Natural killer cell treated with Interleukin-12 subunit alpha and Interleukin-12 subunit beta and Interleukin-15 and Interleukin-18, amount 100 ng/mL, for 72 hours (primary cell): ENCODE results near the gene LEPROT. TPM values are rescaled to one million over a fixed set of nuclear protein-coding genes. Genes with fewer than 3 reads are reported as not detected.
"Not testable (repeated sequence)": the region's sequence is repeated elsewhere in the genome, so short reads cannot be mapped to it uniquely, and the experiment has no call there.

Experiments used
- ATAC-seq, 2 donors: fragments of 150-1000 bp; cut with Tn5 transposase in 1 of 2; sonication (Bioruptor Pico), chemical (Tn5 transposase) in 1 of 2; 2 replicates each; pipeline ENCODE4 v1.10.0; 2021
- DNase-seq: peaks from one replicate; pipeline ENCODE4 v3.0.0; 2022; ENCODE audit warnings: low spot score
- H3K27ac Mint-ChIP-seq, 2 donors: 1 replicate in 1 of 2; 2 replicates in 1 of 2; pipeline ENCODE4 v1.8.0; 2022; ENCODE audit warnings: mixed read lengths in 2 of 2, mild to moderate bottlenecking in 1 of 2, moderate library complexity in 1 of 2
- H3K27me3 Mint-ChIP-seq, 2 donors: 1 replicate in 1 of 2; 2 replicates in 1 of 2; pipeline ENCODE4 v1.8.0; 2022; ENCODE audit warnings: mixed read lengths in 2 of 2
- H3K36me3 Mint-ChIP-seq: one replicate; pipeline ENCODE4 v1.8.0; 2022; ENCODE audit warnings: mixed read lengths
- H3K4me1 Mint-ChIP-seq, 2 donors: 1 replicate in 1 of 2; 2 replicates in 1 of 2; pipeline ENCODE4 v1.8.0; 2022; ENCODE audit warnings: low read depth in 2 of 2, mixed read lengths in 2 of 2, mild to moderate bottlenecking in 1 of 2
- H3K4me3 Mint-ChIP-seq: one replicate; pipeline ENCODE4 v1.8.0; 2022; ENCODE audit warnings: mixed read lengths
- H3K9me3 Mint-ChIP-seq: 2 replicates; pipeline ENCODE4 v1.8.0; 2022; ENCODE audit warnings: mixed read lengths
- total RNA-seq, 2 donors: library from RNA; stranded (reverse); gene quantifications; one replicate each; pipeline ENCODE4 v1.2.3, GENCODE V29; 2022

Gene LEPROT
- total RNA-seq, 2 donors from 2014 or later = 24.2 to 40.4 TPM

GRCh38 chr1:65434255-65434654, 13.8 kb downstream of the LEPROT start:
- no peak for ATAC-seq
- no peak overlapping the region for H3K4me3 Mint-ChIP-seq
- no peaks in the 10 kb centered on the region for H3K9me3 Mint-ChIP-seq

DNA sequence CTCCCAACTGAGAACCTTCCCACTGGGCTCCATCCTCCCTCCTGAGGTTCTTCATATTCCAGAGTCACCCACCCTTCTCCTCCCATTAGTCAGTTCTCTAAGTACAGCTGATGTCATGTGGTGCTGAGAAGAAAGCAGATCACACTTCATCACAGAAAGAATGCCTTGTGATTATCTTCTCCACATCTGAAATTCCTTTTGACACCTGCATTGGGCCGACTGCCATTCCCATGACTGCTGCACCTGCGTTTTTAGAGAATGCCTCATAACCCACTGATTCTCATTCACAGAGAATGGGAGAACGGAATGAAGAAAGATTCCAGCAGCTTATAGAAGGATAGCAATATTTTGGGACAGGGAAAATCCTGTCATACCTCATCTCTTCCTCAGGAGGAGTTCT, 14.3 kb downstream of the LEPROT start:
- DNase-seq = no peak
- peaks cover 16% of the 10 kb centered on the region for H3K36me3 Mint-ChIP-seq
- no peak for ATAC-seq

More at GRCh38 chr1:65434255-65434654, 13.8 kb downstream of the LEPROT start:
- H3K27ac Mint-ChIP-seq = no peak overlapping the region
- H3K4me1 Mint-ChIP-seq = peaks cover 0 to 11% of the 10 kb centered on the region in 2 donors
- no peaks in the 10 kb centered on the region for H3K27me3 Mint-ChIP-seq
- DNase-seq = no peak
- peaks cover 16% of the 10 kb centered on the region for H3K36me3 Mint-ChIP-seq

DNA sequence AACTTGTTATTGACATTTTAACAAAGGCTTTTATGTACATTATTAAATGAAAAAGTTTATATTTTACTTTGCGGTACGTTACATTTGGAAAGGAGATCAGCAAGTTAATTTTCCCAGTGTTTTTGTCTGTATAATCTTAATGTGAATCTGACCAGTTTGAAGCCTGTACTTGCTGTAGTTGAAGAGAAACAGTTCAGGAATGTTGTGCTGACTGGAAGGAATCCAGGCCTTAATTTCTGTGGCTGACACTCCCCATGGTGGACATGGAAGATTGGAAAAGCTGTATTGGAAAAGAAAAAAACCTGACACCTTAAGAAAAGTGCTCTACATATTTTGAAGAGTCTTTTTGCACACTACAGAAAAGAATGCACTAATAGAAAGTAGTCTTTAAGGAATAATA, 15.5 kb downstream of the LEPROT start:
- DNase-seq (no peak), ATAC-seq (no peak)
- Mint-ChIP-seq H3K4me3 (no peak overlapping the region), H3K27ac (no peak overlapping the region), H3K27me3 (no peaks in the 10 kb centered on the region), H3K36me3 (peaks cover 10% of the 10 kb centered on the region), H3K4me1 (peaks cover 2 to 3% of the 10 kb centered on the region in 2 donors), H3K9me3 (no peaks in the 10 kb centered on the region)

More for the DNA sequence above, 14.3 kb downstream of the LEPROT start:
- Mint-ChIP-seq H3K9me3 (no peaks in the 10 kb centered on the region), H3K4me1 (peaks cover 0 to 11% of the 10 kb centered on the region in 2 donors), H3K4me3 (no peak overlapping the region), H3K27ac (no peak overlapping the region), H3K27me3 (no peaks in the 10 kb centered on the region)

- H3K27ac Mint-ChIP-seq = no peak overlapping the region
- peaks cover 5% of the 10 kb centered on the region for H3K36me3 Mint-ChIP-seq
- ATAC-seq (no peak), DNase-seq (no peak)
- H3K9me3 Mint-ChIP-seq = no peaks in the 10 kb centered on the region
- peaks cover 0 to 3% of the 10 kb centered on the region in 2 donors for H3K4me1 Mint-ChIP-seq
- no peak overlapping the region for H3K4me3 Mint-ChIP-seq
- no peaks in the 10 kb centered on the region for H3K27me3 Mint-ChIP-seq
Measured at GRCh38 chr1:65437616-65438015, 17.1 kb downstream of the LEPROT start.

- no peak overlapping the region for H3K27ac Mint-ChIP-seq
- no peaks in the 10 kb centered on the region for H3K27me3 Mint-ChIP-seq
- H3K9me3 Mint-ChIP-seq = no peaks in the 10 kb centered on the region
- ATAC-seq = no peak
- H3K4me3 Mint-ChIP-seq = no peak overlapping the region
- DNase-seq = no peak
- H3K36me3 Mint-ChIP-seq = no peaks in the 10 kb centered on the region
- H3K4me1 Mint-ChIP-seq = peaks cover 0 to 6% of the 10 kb centered on the region in 2 donors
Measured at GRCh38 chr1:65440322-65440900, 19.9 kb downstream of the LEPROT start.

DNA sequence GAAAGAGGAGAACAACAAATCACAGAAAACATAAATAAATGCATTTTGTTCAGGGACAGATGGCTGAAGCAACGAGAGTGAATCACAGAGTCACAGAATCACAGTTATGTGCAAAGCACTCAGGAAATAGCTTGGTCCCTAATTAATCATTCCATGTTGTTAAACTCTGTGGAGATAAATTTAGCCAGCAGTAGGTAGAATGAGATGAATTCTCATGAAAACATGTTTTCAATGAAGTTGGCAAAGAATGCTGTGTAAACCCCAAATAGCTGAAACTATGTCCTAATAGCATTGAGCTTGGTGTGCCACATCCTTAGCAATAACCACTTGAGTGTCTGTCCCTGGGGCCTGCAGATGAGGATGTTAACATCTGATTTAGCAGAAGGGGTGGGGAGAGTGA, 20.4 kb downstream of the LEPROT start:
- H3K4me3 Mint-ChIP-seq = no peak overlapping the region

DNA sequence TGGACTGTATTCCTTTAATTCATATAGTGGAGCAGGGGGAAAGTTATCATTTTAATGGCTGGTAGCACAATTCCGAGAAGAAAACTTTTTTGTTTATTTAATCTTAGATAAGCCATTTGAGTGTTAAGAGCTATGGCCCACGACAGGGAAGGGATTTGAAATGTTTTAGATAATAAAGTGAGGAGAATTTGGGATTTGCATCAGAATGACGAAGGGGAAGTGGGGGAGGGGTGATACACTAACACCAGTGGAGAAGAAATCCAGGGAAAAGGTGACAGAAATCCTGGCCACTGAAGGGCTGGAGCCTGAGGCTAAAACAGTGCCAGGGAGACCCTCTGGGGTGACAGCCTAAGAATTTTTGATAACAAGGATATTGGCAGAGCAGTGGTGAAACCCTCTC, 21.0 kb downstream of the LEPROT start:
- no peaks in the 10 kb centered on the region for H3K36me3 Mint-ChIP-seq
- H3K9me3 Mint-ChIP-seq = no peaks in the 10 kb centered on the region
- H3K4me1 Mint-ChIP-seq = peaks cover 0 to 6% of the 10 kb centered on the region in 2 donors
- H3K27me3 Mint-ChIP-seq = no peaks in the 10 kb centered on the region
- DNase-seq (no peak), ATAC-seq (no peak)
- no peak overlapping the region for H3K4me3 Mint-ChIP-seq
- no peak overlapping the region for H3K27ac Mint-ChIP-seq

More for the DNA sequence above, 20.4 kb downstream of the LEPROT start:
- DNase-seq (no peak), ATAC-seq (no peak)
- Mint-ChIP-seq H3K27ac (no peak overlapping the region), H3K27me3 (no peaks in the 10 kb centered on the region), H3K36me3 (no peaks in the 10 kb centered on the region), H3K4me1 (peaks cover 0 to 6% of the 10 kb centered on the region in 2 donors), H3K9me3 (no peaks in the 10 kb centered on the region)

DNA sequence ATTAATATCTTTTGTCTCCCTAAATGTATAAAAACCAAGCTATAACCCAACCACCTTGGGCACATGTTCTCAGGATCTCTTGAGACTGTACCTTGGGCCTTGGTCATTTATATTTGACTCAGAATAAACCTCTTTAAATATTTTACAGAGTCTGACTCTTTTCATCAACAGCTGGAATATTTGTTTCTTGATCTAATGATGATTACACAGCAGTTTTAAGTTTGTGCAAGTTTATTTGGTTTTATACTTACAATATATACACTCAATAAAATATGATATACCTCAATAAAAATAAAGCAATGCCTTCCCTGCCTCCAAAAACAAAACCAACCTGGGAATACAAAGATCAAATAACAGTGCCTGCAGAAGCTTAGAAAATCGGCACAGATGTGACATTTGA, 22.0 kb downstream of the LEPROT start:
- Mint-ChIP-seq H3K4me3 (no peak overlapping the region), H3K9me3 (no peaks in the 10 kb centered on the region), H3K27ac (no peak overlapping the region), H3K36me3 (no peaks in the 10 kb centered on the region), H3K4me1 (peaks cover 0 to 6% of the 10 kb centered on the region in 2 donors), H3K27me3 (no peaks in the 10 kb centered on the region)
- ATAC-seq (no peak), DNase-seq (no peak)

DNA sequence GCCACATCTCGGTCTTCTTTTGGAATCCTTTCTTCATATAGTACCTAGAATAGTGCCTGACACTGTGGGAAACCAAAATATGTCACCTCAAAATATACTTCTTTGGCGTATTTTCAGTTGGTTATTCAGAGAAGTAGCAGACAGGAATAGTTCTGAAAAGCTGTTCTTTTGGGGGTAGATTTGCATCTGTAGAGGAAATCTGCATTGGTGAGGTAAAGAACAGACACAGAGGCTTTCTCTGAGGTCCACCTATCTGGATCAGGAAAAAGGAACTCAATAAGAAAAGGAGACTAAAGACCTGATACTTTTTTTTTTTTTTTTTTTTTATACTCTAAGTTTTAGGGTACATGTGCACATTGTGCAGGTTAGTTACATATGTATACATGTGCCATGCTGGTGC, 23.2 kb downstream of the LEPROT start:
- Mint-ChIP-seq H3K4me3 (no peak overlapping the region), H3K9me3 (no peaks in the 10 kb centered on the region), H3K36me3 (no peaks in the 10 kb centered on the region), H3K27ac (no peak overlapping the region), H3K4me1 (peaks cover 0 to 6% of the 10 kb centered on the region in 2 donors), H3K27me3 (no peaks in the 10 kb centered on the region)
- DNase-seq = no peak
- ATAC-seq = no peak

DNA sequence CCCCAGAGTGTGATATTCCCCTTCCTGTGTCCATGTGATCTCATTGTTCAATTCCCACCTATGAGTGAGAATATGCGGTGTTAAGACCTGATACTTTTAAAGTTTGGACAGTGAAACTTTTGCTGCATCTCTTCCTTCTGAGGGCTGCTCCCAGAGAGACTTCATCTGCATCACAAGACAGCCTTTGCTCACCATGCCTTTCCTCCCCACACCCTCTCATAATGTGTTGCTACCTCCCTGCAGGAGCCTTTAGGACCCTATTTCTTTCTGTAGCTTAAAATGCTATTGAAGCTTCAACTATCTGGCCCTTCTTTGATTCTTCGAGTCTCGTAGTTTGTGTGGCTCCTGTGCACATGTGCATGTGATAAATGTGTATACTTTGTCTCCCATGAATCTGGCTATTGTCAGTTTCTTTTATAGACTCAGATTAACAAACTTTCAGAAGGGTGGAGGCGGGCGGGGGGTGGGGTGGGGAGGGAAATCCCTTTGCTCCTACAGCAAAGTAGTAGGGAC, 23.7 kb downstream of the LEPROT start:
- H3K9me3 Mint-ChIP-seq = no peaks in the 10 kb centered on the region
- H3K4me3 Mint-ChIP-seq = no peak overlapping the region

DNA sequence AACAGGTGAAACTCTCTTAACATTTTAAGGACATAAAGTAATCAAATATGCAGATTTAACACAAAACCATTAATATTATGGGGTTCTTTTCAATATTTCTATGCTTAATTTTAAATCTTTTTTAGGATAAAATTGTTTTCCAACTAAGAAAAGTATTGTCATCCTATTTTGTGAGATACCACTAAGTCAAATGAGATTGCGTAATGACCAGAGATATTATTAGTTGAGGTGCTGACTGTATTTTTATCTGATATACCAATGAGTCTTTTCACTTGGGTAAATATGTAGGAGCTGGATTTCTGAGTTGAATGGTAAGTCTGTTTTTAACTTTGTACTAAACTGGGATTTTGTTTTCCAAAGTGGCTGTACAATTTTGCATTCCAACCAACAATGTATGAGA, 25.4 kb downstream of the LEPROT start:
- H3K4me1 Mint-ChIP-seq = peaks cover 0 to 4% of the 10 kb centered on the region in 2 donors
- no peaks in the 10 kb centered on the region for H3K36me3 Mint-ChIP-seq
- H3K4me3 Mint-ChIP-seq = no peak overlapping the region
- DNase-seq (no peak), ATAC-seq (no peak)
- no peak overlapping the region for H3K27ac Mint-ChIP-seq
- no peaks in the 10 kb centered on the region for H3K27me3 Mint-ChIP-seq
- H3K9me3 Mint-ChIP-seq = no peaks in the 10 kb centered on the region

More for the DNA sequence above, 23.7 kb downstream of the LEPROT start:
- DNase-seq (no peak), ATAC-seq (no peak)
- Mint-ChIP-seq H3K36me3 (no peaks in the 10 kb centered on the region), H3K4me1 (peaks cover 0 to 6% of the 10 kb centered on the region in 2 donors), H3K27me3 (no peaks in the 10 kb centered on the region), H3K27ac (no peak overlapping the region)

- H3K9me3 Mint-ChIP-seq = no peaks in the 10 kb centered on the region
- ATAC-seq (no peak), DNase-seq (no peak)
- H3K27me3 Mint-ChIP-seq = no peaks in the 10 kb centered on the region
- H3K36me3 Mint-ChIP-seq = peaks cover 5% of the 10 kb centered on the region
- peaks cover 0 to under 1% of the 10 kb centered on the region in 2 donors for H3K4me1 Mint-ChIP-seq
- no peak overlapping the region for H3K27ac Mint-ChIP-seq
- H3K4me3 Mint-ChIP-seq = no peak overlapping the region
Measured at GRCh38 chr1:65449214-65449823, 28.9 kb downstream of the LEPROT start.

DNA sequence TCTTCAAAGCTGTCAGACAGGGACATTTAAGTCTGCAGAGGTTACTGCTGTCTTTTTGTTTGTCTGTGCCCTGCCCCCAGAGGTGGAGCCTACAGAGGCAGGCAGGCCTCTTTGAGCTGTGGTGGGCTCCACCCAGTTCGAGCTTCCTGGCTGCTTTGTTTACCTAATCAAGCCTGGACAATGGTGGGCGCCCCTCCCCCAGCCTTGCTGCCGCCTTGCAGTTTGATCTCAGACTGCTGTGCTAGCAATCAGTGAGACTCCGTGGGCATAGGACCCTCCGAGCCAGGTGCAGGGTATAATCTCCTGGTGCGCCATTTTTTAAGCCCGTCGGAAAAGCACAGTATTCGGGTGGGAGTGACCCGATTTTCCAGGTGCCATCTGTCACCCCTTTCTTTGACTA, 35.2 kb downstream of the LEPROT start:
- H3K27ac Mint-ChIP-seq, H3K4me3 Mint-ChIP-seq, DNase-seq, H3K27me3 Mint-ChIP-seq, H3K9me3 Mint-ChIP-seq, ATAC-seq: not testable (repeated sequence)
- Mint-ChIP-seq H3K36me3 (peaks cover 17% of the 10 kb centered on the region), H3K4me1 (peaks cover 9 to 25% of the 10 kb centered on the region in 2 donors)

- no peak for ATAC-seq
- peaks cover 9 to 25% of the 10 kb centered on the region in 2 donors for H3K4me1 Mint-ChIP-seq
- H3K27me3 Mint-ChIP-seq = no peaks in the 10 kb centered on the region
- H3K9me3 Mint-ChIP-seq = no peaks in the 10 kb centered on the region
- no peak overlapping the region for H3K27ac Mint-ChIP-seq
- peaks cover 17% of the 10 kb centered on the region for H3K36me3 Mint-ChIP-seq
- no peak for DNase-seq
- H3K4me3 Mint-ChIP-seq = no peak overlapping the region
Measured at GRCh38 chr1:65456481-65456880, 36.0 kb downstream of the LEPROT start.
